GM15510 (cell line): Measurements from ENCODE around the gene ZMYM2.

Experiments
- POLR2A ChIP-seq: IDR thresholded peaks from 3 replicates; pipeline ENCODE4 v1.6.1; 2011; ENCODE audit warnings: borderline replicate concordance; ENCODE audit not compliant: insufficient read length; ENCODE audit errors: extremely low read depth

Gene ZMYM2

GRCh38 chr13:19958155-19959111 is at the start of gene ZMYM2:
Gene ZMYM2, plus strand, starts transcription at chr13:19958727. Its CDS starts 34,346 bp downstream, at chr13:19993073.
- peak; percentile 52 for TF ChIP-seq POLR2A

- TF ChIP-seq POLR2A, result no peak
Observed at GRCh38 chr13:19910336-19911072, 48.0 kb upstream of the ZMYM2 start.

- no peak for TF ChIP-seq POLR2A
Observed at GRCh38 chr13:19927117-19927748, 31.3 kb upstream of the ZMYM2 start.

- TF ChIP-seq POLR2A, result no peak
Observed at GRCh38 chr13:19940106-19940505, 18.4 kb upstream of the ZMYM2 start.

- TF ChIP-seq POLR2A, result no peak
Observed at GRCh38 chr13:19950374-19950773, 8.2 kb upstream of the ZMYM2 start.

- no peak for TF ChIP-seq POLR2A
Observed at GRCh38 chr13:19952850-19953249, 5.7 kb upstream of the ZMYM2 start.

GRCh38 chr13:19955873-19956559 is 2.5 kb upstream of the ZMYM2 start:
- TF ChIP-seq POLR2A, result no peak

- TF ChIP-seq POLR2A, result peak; percentile 40
Observed at GRCh38 chr13:19957320-19958154, 990 bp upstream of the ZMYM2 start.

- TF ChIP-seq POLR2A, result peak; percentile 2
Observed at GRCh38 chr13:19959141-19959830, 759 bp downstream of the ZMYM2 start.

- peak; percentile 32 for TF ChIP-seq POLR2A
Observed at GRCh38 chr13:19959831-19960652, 1.5 kb downstream of the ZMYM2 start.

- no peak for TF ChIP-seq POLR2A
Observed at GRCh38 chr13:19960653-19960976, 2.1 kb downstream of the ZMYM2 start.

GRCh38 chr13:19961489-19961888 is 3.0 kb downstream of the ZMYM2 start:
- TF ChIP-seq POLR2A, result no peak
